Muscle layer of colon (tissue), 2 donors: ENCODE results near the gene MORN2.
A peak's percentile ranks its signal among the peaks of the same experiment; 100 is the strongest.

Experiments used
- H3K27ac ChIP-seq: one replicate; pipeline ENCODE4 v1.7.0; 2013; ENCODE audit warnings: low read depth, mild to moderate bottlenecking, low read length, moderate library complexity
- H3K27me3 ChIP-seq, 2 donors: one replicate each; pipeline ENCODE4 v1.7.0; 2013; ENCODE audit warnings: low read length in 2 of 2, mild to moderate bottlenecking in 2 of 2; ENCODE audit not compliant: insufficient read depth in 2 of 2, control insufficient read depth in 1 of 2
- H3K36me3 ChIP-seq: one replicate; pipeline ENCODE4 v1.7.0; 2013; ENCODE audit warnings: mild to moderate bottlenecking, low read length; ENCODE audit not compliant: insufficient read depth
- H3K4me1 ChIP-seq: one replicate; pipeline ENCODE4 v1.7.0; 2013; ENCODE audit warnings: mild to moderate bottlenecking, low read length; ENCODE audit not compliant: insufficient read depth
- H3K4me3 ChIP-seq, 2 donors: one replicate each; pipeline ENCODE4 v1.7.0; 2013; ENCODE audit warnings: low read length in 2 of 2, low read depth in 1 of 2, mild to moderate bottlenecking in 1 of 2, moderate library complexity in 1 of 2
- H3K9ac ChIP-seq: one replicate; pipeline ENCODE4 v1.7.0; 2013; ENCODE audit warnings: low read length
- H3K9me3 ChIP-seq: one replicate; pipeline ENCODE4 v1.7.0; 2013; ENCODE audit warnings: mild to moderate bottlenecking, low read length
- donor health status: abdominal sarcoma.
- donor health status: Adenocarcinoma of cecum.

MORN2 gene

GRCh38 chr2:38863061-38863695 is 12.6 kb upstream of the MORN2 start:
- Histone ChIP-seq H3K9me3 (no peaks in the 10 kb centered on the region), H3K27ac (no peak overlapping the region), H3K4me3 (no peak overlapping the region), H3K27me3 (no peaks in the 10 kb centered on the region), H3K36me3 (peaks cover 52% of the 10 kb centered on the region), H3K9ac (no peak overlapping the region), H3K4me1 (no peaks in the 10 kb centered on the region)

DNA sequence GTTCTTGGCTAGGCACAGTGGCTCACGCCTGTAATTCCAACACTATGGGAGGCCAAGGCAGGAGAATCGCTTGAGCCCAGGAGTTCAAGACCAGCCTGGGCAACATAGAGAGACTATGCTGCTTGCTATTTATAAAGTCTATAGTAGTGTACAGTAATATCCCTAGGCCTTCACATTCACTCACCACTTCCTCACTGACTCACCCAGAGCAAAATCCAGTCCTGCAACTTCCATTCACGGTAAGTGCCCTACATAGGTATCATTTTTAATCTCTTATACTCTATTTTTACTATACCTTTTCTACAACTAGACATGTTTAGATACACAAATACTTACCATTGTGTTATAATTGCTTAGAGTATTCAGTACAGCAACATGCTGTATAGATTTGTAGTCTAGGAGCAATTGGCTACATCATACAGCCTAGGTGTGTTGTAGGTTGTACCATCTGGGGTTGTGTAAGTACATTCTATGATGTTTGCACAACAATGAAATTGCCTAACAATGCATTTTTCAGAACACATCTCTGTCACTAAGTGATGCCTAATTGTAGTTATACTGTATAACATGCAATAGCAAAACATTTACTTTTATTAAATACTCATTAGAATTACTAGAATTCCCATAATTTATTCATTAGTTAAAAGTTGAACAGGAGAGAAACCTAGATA is 8.9 kb upstream of the MORN2 start:
- no peaks in the 10 kb centered on the region for H3K4me1 ChIP-seq
- no peak overlapping the region for H3K4me3 ChIP-seq
- peaks cover 24% of the 10 kb centered on the region for H3K36me3 ChIP-seq
- no peaks in the 10 kb centered on the region for H3K9me3 ChIP-seq
- H3K9ac ChIP-seq: no peak overlapping the region
- H3K27me3 ChIP-seq: no peaks in the 10 kb centered on the region
- no peak overlapping the region for H3K27ac ChIP-seq

DNA sequence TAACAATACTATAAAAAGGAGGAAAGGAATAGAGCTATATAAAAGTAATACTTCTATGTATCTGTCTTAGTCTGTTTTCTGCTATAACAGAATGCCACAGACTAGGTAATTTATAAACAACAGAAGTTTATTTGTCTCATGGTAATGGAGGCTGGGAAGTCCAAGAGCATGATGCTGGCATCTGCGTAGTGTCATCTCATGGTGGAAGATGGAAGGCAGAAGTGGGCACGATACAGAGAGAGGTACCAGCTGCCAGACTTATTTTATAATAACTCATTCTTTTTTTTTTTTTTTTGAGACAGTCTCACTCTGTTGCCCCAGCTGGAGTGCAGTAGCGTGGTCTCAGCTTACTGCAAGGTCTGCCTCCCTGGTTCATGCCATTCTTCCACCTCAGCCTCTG is 4.3 kb upstream of the MORN2 start:
- H3K36me3 ChIP-seq: peaks cover 9% of the 10 kb centered on the region
- H3K27me3 ChIP-seq: no peaks in the 10 kb centered on the region
- H3K4me3 ChIP-seq: no peak overlapping the region
- H3K27ac ChIP-seq: no peak overlapping the region
- peaks cover 8% of the 10 kb centered on the region for H3K4me1 ChIP-seq
- no peak overlapping the region for H3K9ac ChIP-seq
- no peaks in the 10 kb centered on the region for H3K9me3 ChIP-seq

GRCh38 chr2:38873763-38874162 is 2.0 kb upstream of the MORN2 start:
- Histone ChIP-seq H3K27me3 (no peaks in the 10 kb centered on the region), H3K9ac (no peak overlapping the region), H3K4me3 (no peak overlapping the region), H3K9me3 (no peaks in the 10 kb centered on the region), H3K4me1 (peaks cover 13% of the 10 kb centered on the region), H3K36me3 (no peaks in the 10 kb centered on the region), H3K27ac (no peak overlapping the region)

GRCh38 chr2:38875227-38875575 is 575 bp upstream of the MORN2 start:
- Histone ChIP-seq H3K4me3 (peak overlapping the region; percentile 48 to 97), H3K27ac (peak overlapping the region; percentile 68)

DNA sequence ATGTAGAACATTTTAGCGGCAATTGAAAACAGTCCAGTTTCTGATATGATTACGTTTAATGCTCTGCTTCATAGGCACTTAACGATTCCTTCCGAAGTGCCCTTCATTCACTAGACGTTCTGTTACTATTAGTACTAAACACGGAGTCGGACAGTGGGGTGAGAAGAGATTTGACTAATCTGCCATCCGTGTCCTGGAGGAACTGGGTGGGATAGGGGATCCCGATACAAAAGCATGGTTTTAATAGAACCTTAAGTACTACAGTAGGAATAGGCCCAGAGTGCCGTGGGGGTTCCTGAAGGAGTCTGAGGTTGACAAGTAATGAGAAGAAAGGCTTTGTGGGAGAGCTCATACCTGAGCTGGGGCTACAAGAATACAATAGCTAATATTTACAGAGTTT is 631 bp downstream of the MORN2 start:
- Histone ChIP-seq H3K27me3 (no peaks in the 10 kb centered on the region), H3K9me3 (no peaks in the 10 kb centered on the region), H3K4me1 (peaks cover 13% of the 10 kb centered on the region), H3K36me3 (peaks cover 5% of the 10 kb centered on the region), H3K9ac (peak overlapping the region; percentile 70), H3K27ac (no peak overlapping the region), H3K4me3 (peak overlapping the region; percentile 48 to 97)

More at GRCh38 chr2:38875227-38875575, 575 bp upstream of the MORN2 start:
- Histone ChIP-seq H3K36me3 (no peaks in the 10 kb centered on the region), H3K27me3 (no peaks in the 10 kb centered on the region), H3K9ac (peak overlapping the region; percentile 64), H3K9me3 (no peaks in the 10 kb centered on the region), H3K4me1 (peaks cover 13% of the 10 kb centered on the region)

- no peaks in the 10 kb centered on the region for H3K4me1 ChIP-seq
- no peak overlapping the region for H3K9ac ChIP-seq
- no peak overlapping the region for H3K27ac ChIP-seq
Observed at GRCh38 chr2:38886063-38886462, 10.3 kb downstream of the MORN2 start.

GRCh38 chr2:38887347-38887746 is 11.6 kb downstream of the MORN2 start:
- H3K36me3 ChIP-seq: no peaks in the 10 kb centered on the region
- H3K27me3 ChIP-seq: no peaks in the 10 kb centered on the region
- no peaks in the 10 kb centered on the region for H3K9me3 ChIP-seq
- no peak overlapping the region for H3K4me3 ChIP-seq
- no peak overlapping the region for H3K27ac ChIP-seq
- no peaks in the 10 kb centered on the region for H3K4me1 ChIP-seq
- no peak overlapping the region for H3K9ac ChIP-seq

More at GRCh38 chr2:38886063-38886462, 10.3 kb downstream of the MORN2 start:
- no peaks in the 10 kb centered on the region for H3K27me3 ChIP-seq
- H3K9me3 ChIP-seq: no peaks in the 10 kb centered on the region
- no peak overlapping the region for H3K4me3 ChIP-seq
- H3K36me3 ChIP-seq: peaks cover 2% of the 10 kb centered on the region

DNA sequence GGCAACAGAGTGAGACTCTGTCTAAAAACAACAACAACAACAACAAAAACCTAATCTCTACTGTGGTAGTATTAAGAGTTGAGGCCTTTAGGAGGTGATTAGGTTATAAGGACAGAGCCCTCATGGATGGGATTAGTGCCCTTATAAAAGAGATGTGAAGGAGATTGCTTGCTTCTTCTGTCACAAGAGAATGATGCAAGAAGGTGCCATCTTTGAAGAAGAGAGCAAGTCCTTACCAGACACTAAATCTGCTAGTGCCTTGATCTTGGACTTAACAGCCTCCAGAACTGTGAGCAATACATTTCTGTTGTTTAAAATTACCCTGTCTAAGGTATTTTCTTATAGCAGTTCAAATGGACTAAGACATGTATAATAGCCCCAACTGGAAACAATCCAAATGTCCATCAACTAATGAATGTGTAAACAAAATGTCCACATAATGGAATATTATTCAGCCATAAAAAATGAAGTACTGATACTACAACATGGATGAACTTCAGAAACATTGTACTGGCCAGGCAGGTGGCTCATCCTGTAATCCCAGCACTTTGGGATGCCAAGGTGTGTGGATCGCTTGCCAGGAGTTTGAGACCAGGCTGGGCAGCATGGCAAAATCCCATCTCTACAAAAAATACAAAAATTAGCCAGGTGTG is 12.3 kb downstream of the MORN2 start:
- no peaks in the 10 kb centered on the region for H3K36me3 ChIP-seq
- no peak overlapping the region for H3K27ac ChIP-seq
- no peaks in the 10 kb centered on the region for H3K27me3 ChIP-seq
- H3K4me1 ChIP-seq: no peaks in the 10 kb centered on the region
- no peaks in the 10 kb centered on the region for H3K9me3 ChIP-seq
- H3K9ac ChIP-seq: no peak overlapping the region
- H3K4me3 ChIP-seq: no peak overlapping the region

GRCh38 chr2:38889045-38889444 is 13.3 kb downstream of the MORN2 start:
- no peak overlapping the region for H3K4me3 ChIP-seq

GRCh38 chr2:38889575-38889974 is 13.8 kb downstream of the MORN2 start, which contains the start of gene ARHGEF33:
Gene ARHGEF33, plus strand, starts transcription at chr2:38889875. Its CDS starts 29,573 bp downstream, at chr2:38919448.
- Histone ChIP-seq H3K36me3 (no peaks in the 10 kb centered on the region), H3K4me1 (no peaks in the 10 kb centered on the region), H3K27ac (no peak within 1 kb of the TSS), H3K4me3 (no peak within 1 kb of the TSS), H3K27me3 (no peaks in the 10 kb centered on the region), H3K9me3 (no peaks in the 10 kb centered on the region), H3K9ac (no peak within 1 kb of the TSS)

More at GRCh38 chr2:38889045-38889444, 13.3 kb downstream of the MORN2 start:
- no peaks in the 10 kb centered on the region for H3K4me1 ChIP-seq
- no peak overlapping the region for H3K9ac ChIP-seq
- no peaks in the 10 kb centered on the region for H3K9me3 ChIP-seq
- no peaks in the 10 kb centered on the region for H3K36me3 ChIP-seq
- no peaks in the 10 kb centered on the region for H3K27me3 ChIP-seq
- H3K27ac ChIP-seq: no peak overlapping the region
